ENCODE data around the gene XYLB. TPM values are rescaled to one million over a fixed set of nuclear protein-coding genes. Genes with fewer than 3 reads are reported as not detected.

The XYLB gene
- total RNA-seq, 8 experiments from 2014 or later = 2.5 to 14.2 (median 5.1) TPM

DNA sequence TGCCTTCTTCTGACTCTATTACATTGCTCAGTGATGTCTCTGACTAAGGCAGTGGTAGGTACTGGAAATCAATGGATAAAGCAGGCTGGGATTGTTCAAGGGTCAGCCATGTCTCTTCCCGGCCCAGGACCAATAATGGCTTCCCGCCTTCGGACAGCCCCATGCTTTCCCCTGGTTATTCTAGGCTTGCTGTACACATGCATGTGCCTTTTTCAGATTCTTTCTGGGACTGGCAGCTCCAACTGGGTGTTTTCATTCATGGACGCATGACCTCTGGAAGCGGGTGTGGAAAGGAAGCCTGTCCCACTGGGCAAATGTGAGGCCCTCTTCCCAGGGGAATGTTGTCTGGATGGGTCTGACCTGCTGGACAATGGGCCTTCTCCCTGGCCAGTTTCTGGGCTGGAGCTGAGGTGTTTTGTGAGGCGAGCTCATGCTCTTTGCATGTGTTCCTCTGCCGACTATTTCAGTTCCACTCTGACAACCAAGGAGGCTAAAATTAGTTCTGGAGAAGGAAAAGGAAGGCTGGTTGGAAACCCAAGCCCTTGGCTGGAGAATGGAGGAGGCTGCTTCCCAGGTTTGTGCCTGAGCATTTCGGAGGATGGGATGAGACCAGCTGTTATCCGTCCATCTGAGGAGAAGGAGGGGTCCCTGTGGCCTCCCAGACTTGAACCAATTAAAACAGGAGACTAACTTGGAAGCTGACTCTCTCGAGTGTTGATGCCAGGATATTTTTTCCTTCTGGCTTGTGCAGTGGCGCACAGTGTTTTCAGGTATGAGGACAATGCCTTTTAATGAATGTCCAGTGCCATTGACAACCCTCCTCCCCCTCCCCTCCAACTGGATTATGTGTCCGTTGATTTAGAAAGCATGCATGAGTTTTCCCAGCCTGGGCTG, 114.0 kb downstream of the XYLB start:
- Histone ChIP-seq H3K4me1 (replicated peaks in 1 of 2) (peaks cover 10 to 16% of the 10 kb centered on the region in 2 donors), H3K27ac (no peak overlapping the region), H3K4me3 (no peak overlapping the region)
- 58 to 100% (median 87%) methylated on average over 1 to 6 of the region's 12 CpGs for WGBS, 10 experiments
- ATAC-seq (replicated peaks in 6 of 8) = no peak
- in situ Hi-C loops (cut with MboI; ENCODE audit: low pct_unique_long_range_greater_than_20kb in 2 of 9, low sequenced_read_pairs in 9 of 9, unreplicated experiment in 9 of 9) = no loop called here

Other genes starting within 250 kb of the XYLB start
- 10 to 100 TPM; 11.3 to 60.3 (median 25.7) TPM for gene ACAA1, start 209.7 kb upstream of the XYLB start, total RNA-seq
- gene MYD88, start 208.1 kb upstream of the XYLB start, total RNA-seq = 10 to 100 TPM in 4 of 8 experiments, 1 to 10 TPM in 3, under 1 TPM in 1; 0.76 to 24.4 (median 9.3) TPM
- gene OXSR1, start 181.2 kb upstream of the XYLB start, total RNA-seq = 10 to 100 TPM; 23.8 to 51.8 (median 30.9) TPM
- gene SLC22A13, start 81.0 kb upstream of the XYLB start, total RNA-seq = 1 to 10 TPM in 1 of 8 experiments, under 1 TPM in 6, not detected in 1; 0.13 to 1.0 (median 0.36) TPM
- gene SLC22A14, start 64.5 kb upstream of the XYLB start, total RNA-seq = under 1 TPM; 0.11 to 0.71 (median 0.33) TPM
- gene ACVR2B, start 107.1 kb downstream of the XYLB start, total RNA-seq = 10 to 100 TPM in 6 of 8 experiments, 1 to 10 TPM in 2; 1.2 to 83.1 (median 31.5) TPM
- gene EXOG, start 149.6 kb downstream of the XYLB start, total RNA-seq = 10 to 100 TPM in 7 of 8 experiments, 1 to 10 TPM in 1; 7.2 to 22.1 (median 14.7) TPM